Stimulated activated CD4-positive, alpha-beta T cell treated with anti-CD3 and anti-CD28 coated beads, Interleukin-12 subunit alpha, Interleukin-12 subunit beta, amount 100 ng/mL, for 48 hours (primary cell): ENCODE measurements around the gene GRWD1.

Experiments used
- DNase-seq, 3 donors: peaks; one replicate each; pipeline ENCODE4 v3.0.0-alpha.2; 2020; ENCODE audit warnings: low read depth in 2 of 3, low spot score in 1 of 3

Gene GRWD1

GRCh38 chr19:48445606-48446481 is at the start of gene GRWD1:
Gene GRWD1, plus strand, starts transcription at chr19:48445983. Its CDS starts 23 bp downstream, at chr19:48446006.
- peak; percentile 84 to 94 (median 91) for DNase-seq

DNA sequence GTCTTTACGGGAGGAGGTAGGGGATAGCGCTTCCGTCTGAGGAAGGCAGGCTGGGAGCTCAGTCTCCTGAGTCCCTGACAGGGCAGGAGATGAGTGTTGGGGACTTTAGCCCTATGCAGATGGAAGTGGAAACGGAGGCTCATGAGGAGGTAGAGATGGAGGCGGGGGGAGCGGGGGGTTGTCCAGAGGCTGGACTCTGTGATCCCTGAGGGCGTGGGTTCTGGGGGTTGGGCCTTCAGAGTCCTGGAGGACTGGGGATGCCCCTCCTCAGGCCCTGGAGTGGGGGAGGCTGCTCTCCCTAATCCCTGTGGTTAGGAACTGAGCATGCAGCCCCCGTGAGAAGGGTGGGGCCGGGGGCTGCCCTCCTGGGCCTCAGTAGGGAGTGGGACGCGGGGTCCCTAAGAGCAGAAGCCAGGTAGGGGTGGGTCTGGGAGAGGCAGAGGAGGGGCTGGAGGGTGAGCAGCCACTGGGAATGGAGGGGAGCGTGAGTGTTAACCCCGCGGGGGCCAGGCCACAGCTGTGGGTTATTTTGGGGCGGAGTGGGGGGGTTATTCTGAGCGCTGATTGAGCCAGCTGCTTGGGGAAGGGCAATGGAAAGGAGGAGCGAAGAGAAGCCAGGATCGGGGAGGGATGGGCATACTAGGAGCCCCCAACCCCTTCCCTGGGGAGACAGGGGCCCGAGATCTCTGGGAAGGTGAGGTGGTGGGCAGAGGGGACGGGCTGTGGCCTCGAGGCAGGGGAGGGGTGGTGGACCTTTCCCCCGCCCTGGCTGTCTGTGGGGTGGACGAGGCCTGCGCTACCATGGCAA is 49.6 kb upstream of the GRWD1 start:
- DNase-seq = no peak

DNA sequence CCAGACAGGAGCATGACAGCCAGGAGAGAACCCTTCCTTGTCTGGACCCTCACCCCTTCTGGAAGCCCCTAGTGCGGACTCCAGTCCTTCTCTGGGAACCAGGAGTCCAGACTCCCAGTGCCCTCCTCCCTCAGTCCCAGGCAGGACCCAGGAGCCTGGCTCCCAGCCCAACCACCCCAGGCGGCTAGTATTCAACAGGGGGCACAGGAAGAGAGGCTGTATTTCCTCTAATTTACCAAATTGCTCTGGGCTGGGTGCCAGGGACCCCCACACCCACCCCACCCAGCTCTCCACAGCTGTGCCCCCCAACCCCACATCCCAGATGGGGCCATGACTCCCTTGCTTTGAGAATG is 49.0 kb upstream of the GRWD1 start:
- DNase-seq = no peak

DNA sequence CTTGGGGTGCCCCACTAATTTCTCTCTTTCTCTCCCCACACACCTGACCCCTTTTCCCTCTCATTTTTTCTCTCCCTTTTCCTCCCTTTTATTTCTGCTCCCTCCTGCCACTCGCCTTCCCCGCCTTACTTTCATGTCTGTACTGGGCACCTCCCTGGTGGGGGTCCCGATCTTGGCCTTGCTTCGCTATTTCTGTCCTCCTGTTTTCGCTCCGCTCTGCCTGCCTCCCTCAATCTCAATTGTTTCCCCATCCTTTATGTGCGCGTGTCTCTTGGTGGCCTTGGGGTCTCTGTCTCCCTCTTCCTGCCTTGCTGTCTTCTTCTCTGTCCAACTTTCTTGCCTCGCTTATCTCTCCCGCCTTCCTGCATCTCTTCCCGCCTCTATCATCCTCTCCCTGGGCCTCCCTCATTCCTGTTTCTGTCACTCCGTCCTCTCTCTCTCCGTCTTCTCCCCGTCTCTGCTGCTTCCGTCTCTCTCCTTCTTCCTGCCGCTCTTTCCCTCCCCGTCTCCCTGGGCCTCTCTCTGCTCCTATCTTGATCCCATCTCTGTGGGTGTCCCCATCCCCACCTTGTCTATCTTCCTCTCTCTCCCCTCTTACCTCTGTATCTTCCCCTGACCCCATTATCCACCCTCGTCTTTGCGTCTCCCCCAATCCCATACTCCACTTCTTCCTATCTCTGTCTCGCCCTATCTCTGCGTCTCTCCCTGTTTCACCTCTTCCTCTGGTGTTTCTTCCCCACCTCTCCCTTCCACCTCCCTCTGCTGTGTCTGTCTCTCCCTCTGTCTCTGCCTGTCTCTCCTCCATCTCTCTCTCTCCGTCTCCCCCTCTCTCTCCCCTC is 48.3 kb upstream of the GRWD1 start:
- DNase-seq = no peak

GRCh38 chr19:48398102-48398374 is 47.7 kb upstream of the GRWD1 start:
- no peak for DNase-seq

DNA sequence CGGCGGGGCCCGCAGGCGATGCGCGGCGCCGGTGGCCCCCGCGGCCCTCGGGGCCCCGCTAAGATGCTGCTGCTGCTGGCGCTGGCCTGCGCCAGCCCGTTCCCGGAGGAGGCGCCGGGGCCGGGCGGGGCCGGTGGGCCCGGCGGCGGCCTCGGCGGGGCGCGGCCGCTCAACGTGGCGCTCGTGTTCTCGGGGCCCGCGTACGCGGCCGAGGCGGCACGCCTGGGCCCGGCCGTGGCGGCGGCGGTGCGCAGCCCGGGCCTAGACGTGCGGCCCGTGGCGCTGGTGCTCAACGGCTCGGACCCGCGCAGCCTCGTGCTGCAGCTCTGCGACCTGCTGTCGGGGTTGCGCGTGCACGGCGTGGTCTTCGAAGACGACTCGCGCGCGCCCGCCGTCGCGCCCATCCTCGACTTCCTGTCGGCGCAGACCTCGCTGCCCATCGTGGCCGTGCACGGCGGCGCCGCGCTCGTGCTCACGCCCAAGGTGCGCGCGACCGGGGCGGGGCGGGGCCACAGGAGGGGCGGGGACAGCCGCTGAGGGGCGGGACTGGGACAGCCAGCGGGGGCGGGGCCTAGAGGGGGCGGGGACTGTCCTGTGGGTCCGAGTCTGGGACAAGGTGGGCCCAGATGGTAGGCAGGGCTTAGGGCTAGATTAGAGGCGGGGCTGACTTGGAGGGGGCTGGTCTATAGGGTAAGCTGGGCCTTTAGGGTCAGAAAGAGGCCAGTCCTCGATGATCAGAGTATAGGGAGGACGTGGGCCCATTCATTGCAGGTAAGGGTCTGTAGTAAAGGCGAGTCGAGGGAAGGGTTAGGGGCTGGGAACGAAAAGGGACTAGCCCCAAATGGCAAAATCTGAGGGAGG is 47.2 kb upstream of the GRWD1 start:
- peak; percentile 82 to 86 (median 82) for DNase-seq

DNA sequence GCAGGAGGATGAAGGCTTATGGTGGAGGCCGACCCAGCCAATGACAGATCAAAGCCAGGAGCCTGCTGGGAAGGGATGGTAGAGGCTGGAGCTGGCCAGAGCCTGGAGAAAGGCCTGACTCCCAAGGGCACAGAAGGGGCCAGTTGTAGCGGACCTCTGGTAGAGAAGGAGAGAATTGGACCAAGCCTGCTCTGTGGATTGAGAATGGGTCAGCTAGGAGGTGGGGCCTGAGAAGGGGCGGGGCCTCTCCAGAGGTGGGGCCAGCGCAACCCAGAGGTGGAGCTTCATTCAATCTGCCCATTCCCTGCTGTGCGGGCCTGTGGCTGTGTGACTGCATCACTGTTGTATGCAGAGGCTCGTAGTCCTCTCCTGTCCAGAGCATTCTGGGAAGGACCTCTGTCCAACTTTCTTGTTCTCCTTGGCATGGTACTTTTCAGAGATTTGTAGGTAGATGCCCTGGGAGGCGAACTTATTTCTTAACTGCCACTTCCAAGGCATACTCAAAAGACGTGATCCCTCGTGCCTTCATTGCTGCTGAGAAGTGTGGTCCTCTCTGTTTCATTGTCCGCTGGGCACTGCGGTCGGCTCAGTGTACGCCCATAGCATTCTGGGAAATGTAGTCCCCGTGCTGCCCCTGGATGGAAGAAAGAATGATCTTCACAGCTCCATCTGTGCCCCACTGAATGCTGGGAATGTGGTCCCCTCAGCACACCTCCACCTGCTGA is 45.6 kb upstream of the GRWD1 start:
- DNase-seq = no peak

DNA sequence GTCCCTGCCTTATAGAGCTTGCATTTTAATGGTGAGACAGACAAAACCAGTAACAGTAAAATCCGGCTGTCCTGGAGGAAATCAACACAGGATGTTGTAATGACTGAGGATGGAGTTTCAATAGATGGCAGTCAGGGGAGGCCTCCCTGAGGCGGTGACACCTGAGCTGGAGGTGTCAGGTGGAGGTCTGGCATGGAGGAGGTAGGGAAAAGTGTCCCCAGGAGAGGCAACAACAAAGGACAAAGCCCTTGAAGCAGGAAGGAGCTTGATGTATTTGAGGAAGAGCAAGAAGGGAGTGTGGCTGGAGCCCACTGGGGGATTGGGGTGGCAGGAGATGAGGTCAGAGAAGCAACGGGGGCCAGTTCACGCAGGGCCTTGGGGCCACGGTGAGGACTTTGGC is 44.5 kb upstream of the GRWD1 start:
- DNase-seq = no peak

DNA sequence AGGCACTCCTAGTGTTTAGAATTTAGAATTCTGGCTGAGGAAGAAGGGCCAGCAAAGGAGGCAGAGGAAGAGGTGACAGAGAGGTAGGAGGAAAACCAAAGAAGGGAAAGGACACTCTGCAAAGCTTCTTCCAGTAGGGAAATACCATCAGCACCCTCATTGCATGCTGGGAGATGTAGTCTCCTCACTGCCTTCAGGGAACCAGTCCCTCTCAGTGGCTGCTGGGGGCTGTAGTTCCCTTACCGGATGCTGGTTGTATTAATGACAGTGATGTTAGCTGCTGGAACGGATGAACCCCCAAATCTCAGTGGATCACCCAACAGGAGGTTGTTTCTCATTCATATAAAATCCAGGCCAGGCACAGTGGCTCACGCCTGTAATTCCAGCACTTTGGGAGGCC is 42.2 kb upstream of the GRWD1 start:
- DNase-seq = no peak

DNA sequence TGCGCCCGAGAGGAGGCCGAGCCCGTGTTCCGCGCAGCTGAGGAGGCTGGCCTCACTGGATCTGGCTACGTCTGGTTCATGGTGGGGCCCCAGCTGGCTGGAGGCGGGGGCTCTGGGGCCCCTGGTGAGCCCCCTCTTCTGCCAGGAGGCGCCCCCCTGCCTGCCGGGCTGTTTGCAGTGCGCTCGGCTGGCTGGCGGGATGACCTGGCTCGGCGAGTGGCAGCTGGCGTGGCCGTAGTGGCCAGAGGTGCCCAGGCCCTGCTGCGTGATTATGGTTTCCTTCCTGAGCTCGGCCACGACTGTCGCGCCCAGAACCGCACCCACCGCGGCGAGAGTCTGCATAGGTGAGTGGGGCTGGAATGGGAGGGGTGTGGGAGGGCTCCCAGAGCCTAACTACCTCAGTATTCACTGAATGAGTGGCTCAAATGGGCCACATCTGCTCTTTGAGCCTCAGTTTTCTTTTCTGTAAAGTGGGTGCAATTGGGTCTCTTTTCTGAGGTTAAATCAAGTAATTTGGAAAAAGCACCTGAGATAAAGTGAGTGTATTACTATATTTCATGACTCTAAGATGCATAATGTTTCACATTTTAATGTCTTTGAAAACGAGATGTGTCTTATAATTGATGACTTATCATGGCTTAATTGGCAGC is 40.6 kb upstream of the GRWD1 start:
- no peak for DNase-seq

DNA sequence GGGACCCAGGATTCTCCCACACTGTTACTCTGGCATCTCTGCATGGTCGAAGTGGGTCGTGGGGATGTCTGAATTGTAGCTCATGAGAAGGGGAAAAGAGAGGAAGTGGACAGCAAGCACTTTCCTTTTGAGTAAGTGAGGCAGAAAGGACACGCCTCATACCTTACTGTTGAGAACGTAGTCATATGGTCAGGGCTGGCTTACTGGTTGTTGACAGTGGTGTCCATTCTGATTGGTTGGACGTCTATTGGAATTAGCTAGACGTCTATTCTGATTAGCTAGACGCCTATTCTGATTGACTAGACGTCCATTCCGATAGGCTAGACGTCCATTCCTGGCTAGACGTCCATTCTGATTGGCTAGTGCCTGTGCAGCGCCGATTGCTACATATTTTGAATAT is 39.9 kb upstream of the GRWD1 start:
- no peak for DNase-seq

- DNase-seq = no peak
Measured at GRCh38 chr19:48413879-48414587, 31.8 kb upstream of the GRWD1 start.

DNA sequence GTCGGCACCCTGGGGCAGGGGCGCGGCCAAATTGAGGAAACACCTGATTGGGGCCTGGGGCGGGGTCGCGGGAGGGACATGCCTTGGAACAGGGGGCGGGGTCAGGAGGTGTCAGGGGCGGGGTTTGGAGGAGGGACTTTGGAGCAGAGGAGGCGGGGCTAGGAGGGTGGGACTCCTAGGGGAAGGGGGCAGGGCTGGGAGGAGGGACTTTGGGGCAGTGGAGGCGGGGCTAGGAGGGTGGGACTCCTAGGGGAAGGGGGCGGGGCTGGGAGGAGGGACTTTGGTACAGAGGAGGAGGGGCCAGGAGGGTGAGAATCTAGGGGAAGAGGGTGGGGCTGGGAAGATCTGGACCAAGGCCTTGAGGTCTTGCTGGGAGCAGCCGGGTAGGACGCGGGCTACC is 30.4 kb upstream of the GRWD1 start:
- DNase-seq = peak; percentile 74 to 82 (median 80)

DNA sequence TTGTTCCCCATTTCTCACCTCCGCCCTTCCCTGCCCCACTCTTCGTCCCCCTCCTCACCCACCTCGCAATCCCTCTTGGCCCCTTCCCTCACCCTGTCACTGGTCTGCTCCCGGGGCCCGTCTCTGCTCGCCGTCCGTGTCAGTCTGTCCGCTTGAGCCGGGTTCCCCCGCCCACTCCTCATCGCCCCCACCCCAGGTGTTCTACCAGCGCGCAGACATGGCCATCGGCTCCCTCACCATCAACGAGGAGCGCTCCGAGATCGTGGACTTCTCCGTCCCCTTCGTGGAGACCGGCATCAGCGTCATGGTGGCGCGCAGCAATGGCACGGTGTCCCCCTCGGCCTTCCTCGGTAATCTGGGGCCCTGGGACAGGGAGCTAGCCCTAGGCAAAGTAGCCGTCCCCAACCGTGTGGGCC is 30.0 kb upstream of the GRWD1 start:
- no peak for DNase-seq

GRCh38 chr19:48417421-48417820 is 28.4 kb upstream of the GRWD1 start:
- no peak for DNase-seq

GRCh38 chr19:48418317-48419064 is 27.3 kb upstream of the GRWD1 start:
- no peak for DNase-seq

GRCh38 chr19:48419158-48419920 is 26.4 kb upstream of the GRWD1 start:
- DNase-seq = peak; percentile 69 to 72 (median 70)
